GM23338 (cell line): ENCODE results near the gene CEPT1. TPM values are rescaled to one million over a fixed set of nuclear protein-coding genes. Genes with fewer than 3 reads are reported as not detected.

Experiments
- ATAC-seq: fragments of 200-7000 bp; cut with Tn5 transposase; 3 replicates; pipeline ENCODE4 v1.9.1; 2020
- DNase-seq: peaks from one replicate; pipeline ENCODE4 v3.0.0-alpha.2; 2015; ENCODE audit warnings: low spot score
- H2AFZ ChIP-seq: fragments of 200-600 bp; sonication (generic); 2 replicates; pipeline ENCODE4 v1.8.0; 2016; ENCODE audit warnings: antibody characterized with exemption, mild to moderate bottlenecking, moderate library complexity
- H3F3A ChIP-seq: fragments of 200-600 bp; sonication (generic); replicated peaks from 2 replicates; pipeline ENCODE4 v1.8.0; 2017; ENCODE audit warnings: antibody characterized with exemption, mixed run types, low read depth
- H3K27ac ChIP-seq: fragments of 200-600 bp; sonication (generic); 2 replicates; pipeline ENCODE4 v1.6.1; 2016; ENCODE audit warnings: low read depth
- H3K27me3 ChIP-seq: fragments of 200-600 bp; sonication (generic); 2 replicates; pipeline ENCODE4 v1.8.0; 2016; ENCODE audit warnings: mild to moderate bottlenecking, mixed run types, moderate library complexity; ENCODE audit not compliant: insufficient read depth
- H3K36me3 ChIP-seq: fragments of 200-600 bp; sonication (generic); 2 replicates; pipeline ENCODE4 v1.8.0; 2016; ENCODE audit warnings: mild to moderate bottlenecking; ENCODE audit not compliant: insufficient read depth
- H3K4me1 ChIP-seq: fragments of 200-600 bp; sonication (generic); 2 replicates; pipeline ENCODE4 v1.8.0; 2016; ENCODE audit warnings: mild to moderate bottlenecking, moderate library complexity; ENCODE audit not compliant: insufficient read depth
- H3K4me2 ChIP-seq: fragments of 200-600 bp; sonication (generic); 2 replicates; pipeline ENCODE4 v1.7.1; 2017; ENCODE audit warnings: mixed run types
- H3K4me3 ChIP-seq: fragments of 200-600 bp; sonication (generic); 2 replicates; pipeline ENCODE4 v1.6.1; 2016; ENCODE audit warnings: mixed run types
- H3K79me2 ChIP-seq: fragments of 200-600 bp; sonication (generic); replicated peaks from 2 replicates; pipeline ENCODE4 v1.8.0; 2017; ENCODE audit warnings: mild to moderate bottlenecking; ENCODE audit not compliant: insufficient read depth
- H3K9me2 ChIP-seq: fragments of 200-600 bp; sonication (generic); 2 replicates; pipeline ENCODE4 v1.8.0; 2017; ENCODE audit not compliant: insufficient read depth
- H4K20me1 ChIP-seq: fragments of 200-600 bp; sonication (generic); replicated peaks from 2 replicates; pipeline ENCODE4 v1.8.0; 2017; ENCODE audit warnings: mild to moderate bottlenecking; ENCODE audit not compliant: insufficient read depth
- H3K27ac Mint-ChIP-seq: 2 replicates; pipeline ENCODE4 v1.8.0; 2020; ENCODE audit warnings: inconsistent platforms, mild to moderate bottlenecking, moderate library complexity, mixed read lengths
- H3K27me3 Mint-ChIP-seq: 3 replicates; pipeline ENCODE4 v1.8.0; 2022; ENCODE audit warnings: low read depth, mild to moderate bottlenecking, moderate library complexity, mixed read lengths, inconsistent platforms; ENCODE audit not compliant: insufficient read depth, poor library complexity
- H3K36me3 Mint-ChIP-seq: 3 replicates; pipeline ENCODE4 v1.8.0; 2021; ENCODE audit warnings: low read depth, mild to moderate bottlenecking, inconsistent platforms, moderate library complexity, mixed read lengths
- H3K4me1 Mint-ChIP-seq: 3 replicates; pipeline ENCODE4 v1.8.0; 2020; ENCODE audit warnings: mild to moderate bottlenecking, inconsistent platforms, mixed read lengths
- H3K4me3 Mint-ChIP-seq: 3 replicates; pipeline ENCODE4 v1.8.0; 2021; ENCODE audit warnings: moderate library complexity, mild to moderate bottlenecking, inconsistent platforms, mixed read lengths
- H3K9me3 Mint-ChIP-seq: 3 replicates; pipeline ENCODE4 v1.8.0; 2020; ENCODE audit warnings: moderate library complexity, mild to moderate bottlenecking, inconsistent platforms, mixed read lengths
- CREB1 ChIP-seq: fragments of 250-450 bp; sonication (Bioruptor Pico); IDR thresholded peaks from 2 replicates; pipeline ENCODE4 v1.5.0; 2020; ENCODE audit warnings: low read depth, mild to moderate bottlenecking, moderate library complexity
- EZH2 ChIP-seq: fragments of 200-600 bp; sonication (generic); IDR thresholded peaks from one replicate; pipeline ENCODE4 v1.8.0; 2017; ENCODE audit warnings: antibody characterized with exemption, mild to moderate bottlenecking, low read depth; ENCODE audit not compliant: unreplicated experiment
- EZH2phosphoT487 ChIP-seq: fragments of 200-600 bp; sonication (generic); IDR thresholded peaks from one replicate; pipeline ENCODE4 v1.8.1; 2018; ENCODE audit warnings: antibody characterized with exemption; ENCODE audit not compliant: unreplicated experiment
- JUNB ChIP-seq: IDR thresholded peaks from one replicate; pipeline ENCODE4 v1.6.1; 2016; ENCODE audit warnings: antibody characterized with exemption; ENCODE audit not compliant: unreplicated experiment
- NANOG ChIP-seq: IDR thresholded peaks from 2 replicates; pipeline ENCODE4 v1.6.1; 2016; ENCODE audit warnings: antibody characterized with exemption, borderline replicate concordance
- POLR2AphosphoS5 ChIP-seq: IDR thresholded peaks from 2 replicates; pipeline ENCODE4 v1.6.1; 2016; ENCODE audit warnings: antibody characterized with exemption, low read depth
- REST ChIP-seq: IDR thresholded peaks from one replicate; pipeline ENCODE4 v1.6.1; 2018; ENCODE audit warnings: antibody characterized with exemption; ENCODE audit not compliant: unreplicated experiment
- STAT1 ChIP-seq: IDR thresholded peaks from one replicate; pipeline ENCODE4 v1.6.1; 2016; ENCODE audit warnings: antibody characterized with exemption; ENCODE audit not compliant: unreplicated experiment
- ZNF114 ChIP-seq: fragments of 250-450 bp; sonication (Bioruptor Pico); IDR thresholded peaks from 2 replicates; pipeline ENCODE4 v1.5.0; 2020; ENCODE audit warnings: mild to moderate bottlenecking, moderate library complexity
- ZNF331 ChIP-seq: fragments of 250-450 bp; sonication (Bioruptor Pico); IDR thresholded peaks from 2 replicates; pipeline ENCODE4 v1.5.0; 2020; ENCODE audit warnings: low read depth, mild to moderate bottlenecking, moderate library complexity
- polyA plus RNA-seq: library from polyadenylated mRNA; unstranded; fragments of >200 nt; fragmentation: Nextera tagmentation; extraction: Ambion mirVana; gene quantifications from 2 replicates; pipeline ENCODE4 v1.2.1, GENCODE V29; 2016
- total RNA-seq: library from RNA; depleted of rRNA; stranded (reverse); fragments of >200 nt; shearing (Covaris generic); gene quantifications from 2 replicates; pipeline ENCODE4 v1.2.3, GENCODE V29; 2014
- TF ChIP-seq, protein P1 (sequence below): fragments of 250-450 bp; sonication (Bioruptor Pico); IDR thresholded peaks from 2 replicates; pipeline ENCODE4 v1.5.0; 2020; ENCODE audit warnings: mild to moderate bottlenecking, moderate library complexity
- TF ChIP-seq, protein P2 (sequence below), 2 experiments: fragments of 200-600 bp in 1 of 2; sonication (generic) in 1 of 2; conservative IDR thresholded peaks; 2 replicates each; pipeline versions ENCODE4 v1.5.1 to v1.6.1; 2016 to 2017; ENCODE audit warnings: antibody characterized with exemption in 2 of 2, low read depth in 2 of 2, mild to moderate bottlenecking in 2 of 2, moderate library complexity in 1 of 2
- TF ChIP-seq, protein P3 (sequence below): IDR thresholded peaks from 2 replicates; pipeline ENCODE4 v1.6.1; 2016; ENCODE audit warnings: antibody characterized with exemption

The CEPT1 gene
- total and polyA plus RNA-seq, 2 experiments from 2014 or later = 17.3 to 39.5 TPM

GRCh38 chr1:111199881-111200801 is 60.1 kb downstream of the CEPT1 start, which contains the start of gene DENND2D:
TSS of gene DENND2D (minus strand) at chr1:111200646. CDS start at chr1:111200459, 187 bp downstream.
- peaks cover 2% of the 10 kb centered on the region; the same call in 1 of the 3 replicates for H3K36me3 Mint-ChIP-seq
- Histone ChIP-seq H3F3A (no peaks in the 10 kb centered on the region), H3K27ac (no peak within 1 kb of the TSS), H3K79me2 (no peaks in the 10 kb centered on the region), H2AFZ (no peak within 1 kb of the TSS), H3K4me2 (no peak within 1 kb of the TSS), H3K36me3 (no peaks in the 10 kb centered on the region), H3K4me1 (peaks cover 8% of the 10 kb centered on the region; the same call in 1 of the 2 replicates), H3K9me2 (no peaks in the 10 kb centered on the region), H4K20me1 (no peaks in the 10 kb centered on the region), H3K27me3 (peaks cover 26% of the 10 kb centered on the region), H3K4me3 (no peak within 1 kb of the TSS)
- peaks cover 11% of the 10 kb centered on the region for H3K4me1 Mint-ChIP-seq
- ATAC-seq (no peak), DNase-seq (no peak)
- no peaks in the 10 kb centered on the region; the same call in 1 of the 3 replicates for H3K9me3 Mint-ChIP-seq
- no peak for TF ChIP-seq STAT1
- TF ChIP-seq, protein P1, sequence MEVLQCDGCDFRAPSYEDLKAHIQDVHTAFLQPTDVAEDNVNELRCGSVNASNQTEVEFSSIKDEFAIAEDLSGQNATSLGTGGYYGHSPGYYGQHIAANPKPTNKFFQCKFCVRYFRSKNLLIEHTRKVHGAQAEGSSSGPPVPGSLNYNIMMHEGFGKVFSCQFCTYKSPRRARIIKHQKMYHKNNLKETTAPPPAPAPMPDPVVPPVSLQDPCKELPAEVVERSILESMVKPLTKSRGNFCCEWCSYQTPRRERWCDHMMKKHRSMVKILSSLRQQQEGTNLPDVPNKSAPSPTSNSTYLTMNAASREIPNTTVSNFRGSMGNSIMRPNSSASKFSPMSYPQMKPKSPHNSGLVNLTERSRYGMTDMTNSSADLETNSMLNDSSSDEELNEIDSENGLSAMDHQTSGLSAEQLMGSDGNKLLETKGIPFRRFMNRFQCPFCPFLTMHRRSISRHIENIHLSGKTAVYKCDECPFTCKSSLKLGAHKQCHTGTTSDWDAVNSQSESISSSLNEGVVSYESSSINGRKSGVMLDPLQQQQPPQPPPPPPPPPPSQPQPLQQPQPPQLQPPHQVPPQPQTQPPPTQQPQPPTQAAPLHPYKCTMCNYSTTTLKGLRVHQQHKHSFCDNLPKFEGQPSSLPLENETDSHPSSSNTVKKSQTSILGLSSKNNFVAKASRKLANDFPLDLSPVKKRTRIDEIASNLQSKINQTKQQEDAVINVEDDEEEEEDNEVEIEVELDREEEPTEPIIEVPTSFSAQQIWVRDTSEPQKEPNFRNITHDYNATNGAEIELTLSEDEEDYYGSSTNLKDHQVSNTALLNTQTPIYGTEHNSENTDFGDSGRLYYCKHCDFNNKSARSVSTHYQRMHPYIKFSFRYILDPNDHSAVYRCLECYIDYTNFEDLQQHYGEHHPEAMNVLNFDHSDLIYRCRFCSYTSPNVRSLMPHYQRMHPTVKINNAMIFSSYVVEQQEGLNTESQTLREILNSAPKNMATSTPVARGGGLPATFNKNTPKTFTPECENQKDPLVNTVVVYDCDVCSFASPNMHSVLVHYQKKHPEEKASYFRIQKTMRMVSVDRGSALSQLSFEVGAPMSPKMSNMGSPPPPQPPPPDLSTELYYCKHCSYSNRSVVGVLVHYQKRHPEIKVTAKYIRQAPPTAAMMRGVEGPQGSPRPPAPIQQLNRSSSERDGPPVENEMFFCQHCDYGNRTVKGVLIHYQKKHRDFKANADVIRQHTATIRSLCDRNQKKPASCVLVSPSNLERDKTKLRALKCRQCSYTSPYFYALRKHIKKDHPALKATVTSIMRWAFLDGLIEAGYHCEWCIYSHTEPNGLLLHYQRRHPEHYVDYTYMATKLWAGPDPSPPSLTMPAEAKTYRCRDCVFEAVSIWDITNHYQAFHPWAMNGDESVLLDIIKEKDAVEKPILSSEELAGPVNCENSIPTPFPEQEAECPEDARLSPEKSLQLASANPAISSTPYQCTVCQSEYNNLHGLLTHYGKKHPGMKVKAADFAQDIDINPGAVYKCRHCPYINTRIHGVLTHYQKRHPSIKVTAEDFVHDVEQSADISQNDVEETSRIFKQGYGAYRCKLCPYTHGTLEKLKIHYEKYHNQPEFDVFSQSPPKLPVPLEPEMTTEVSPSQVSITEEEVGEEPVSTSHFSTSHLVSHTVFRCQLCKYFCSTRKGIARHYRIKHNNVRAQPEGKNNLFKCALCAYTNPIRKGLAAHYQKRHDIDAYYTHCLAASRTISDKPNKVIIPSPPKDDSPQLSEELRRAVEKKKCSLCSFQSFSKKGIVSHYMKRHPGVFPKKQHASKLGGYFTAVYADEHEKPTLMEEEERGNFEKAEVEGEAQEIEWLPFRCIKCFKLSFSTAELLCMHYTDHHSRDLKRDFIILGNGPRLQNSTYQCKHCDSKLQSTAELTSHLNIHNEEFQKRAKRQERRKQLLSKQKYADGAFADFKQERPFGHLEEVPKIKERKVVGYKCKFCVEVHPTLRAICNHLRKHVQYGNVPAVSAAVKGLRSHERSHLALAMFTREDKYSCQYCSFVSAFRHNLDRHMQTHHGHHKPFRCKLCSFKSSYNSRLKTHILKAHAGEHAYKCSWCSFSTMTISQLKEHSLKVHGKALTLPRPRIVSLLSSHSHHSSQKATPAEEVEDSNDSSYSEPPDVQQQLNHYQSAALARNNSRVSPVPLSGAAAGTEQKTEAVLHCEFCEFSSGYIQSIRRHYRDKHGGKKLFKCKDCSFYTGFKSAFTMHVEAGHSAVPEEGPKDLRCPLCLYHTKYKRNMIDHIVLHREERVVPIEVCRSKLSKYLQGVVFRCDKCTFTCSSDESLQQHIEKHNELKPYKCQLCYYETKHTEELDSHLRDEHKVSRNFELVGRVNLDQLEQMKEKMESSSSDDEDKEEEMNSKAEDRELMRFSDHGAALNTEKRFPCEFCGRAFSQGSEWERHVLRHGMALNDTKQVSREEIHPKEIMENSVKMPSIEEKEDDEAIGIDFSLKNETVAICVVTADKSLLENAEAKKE (CRISPR knock-in tag) = no peak
- no peak for TF ChIP-seq JUNB
- no peak for TF ChIP-seq CREB1 (CRISPR knock-in tag)
- TF ChIP-seq NANOG = no peak
- TF ChIP-seq EZH2phosphoT487 = no peak
- no peak for TF ChIP-seq REST
- no peak for TF ChIP-seq ZNF331 (CRISPR knock-in tag)
- TF ChIP-seq EZH2 = no peak
- no peak for TF ChIP-seq POLR2AphosphoS5
- TF ChIP-seq, protein P2, sequence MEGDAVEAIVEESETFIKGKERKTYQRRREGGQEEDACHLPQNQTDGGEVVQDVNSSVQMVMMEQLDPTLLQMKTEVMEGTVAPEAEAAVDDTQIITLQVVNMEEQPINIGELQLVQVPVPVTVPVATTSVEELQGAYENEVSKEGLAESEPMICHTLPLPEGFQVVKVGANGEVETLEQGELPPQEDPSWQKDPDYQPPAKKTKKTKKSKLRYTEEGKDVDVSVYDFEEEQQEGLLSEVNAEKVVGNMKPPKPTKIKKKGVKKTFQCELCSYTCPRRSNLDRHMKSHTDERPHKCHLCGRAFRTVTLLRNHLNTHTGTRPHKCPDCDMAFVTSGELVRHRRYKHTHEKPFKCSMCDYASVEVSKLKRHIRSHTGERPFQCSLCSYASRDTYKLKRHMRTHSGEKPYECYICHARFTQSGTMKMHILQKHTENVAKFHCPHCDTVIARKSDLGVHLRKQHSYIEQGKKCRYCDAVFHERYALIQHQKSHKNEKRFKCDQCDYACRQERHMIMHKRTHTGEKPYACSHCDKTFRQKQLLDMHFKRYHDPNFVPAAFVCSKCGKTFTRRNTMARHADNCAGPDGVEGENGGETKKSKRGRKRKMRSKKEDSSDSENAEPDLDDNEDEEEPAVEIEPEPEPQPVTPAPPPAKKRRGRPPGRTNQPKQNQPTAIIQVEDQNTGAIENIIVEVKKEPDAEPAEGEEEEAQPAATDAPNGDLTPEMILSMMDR (conservative IDR thresholded peaks at IDR 0.05; ENCODE audit: low read depth in 2 of 2) = no peak
- TF ChIP-seq ZNF114 (CRISPR knock-in tag) = no peak
- TF ChIP-seq, protein P3, sequence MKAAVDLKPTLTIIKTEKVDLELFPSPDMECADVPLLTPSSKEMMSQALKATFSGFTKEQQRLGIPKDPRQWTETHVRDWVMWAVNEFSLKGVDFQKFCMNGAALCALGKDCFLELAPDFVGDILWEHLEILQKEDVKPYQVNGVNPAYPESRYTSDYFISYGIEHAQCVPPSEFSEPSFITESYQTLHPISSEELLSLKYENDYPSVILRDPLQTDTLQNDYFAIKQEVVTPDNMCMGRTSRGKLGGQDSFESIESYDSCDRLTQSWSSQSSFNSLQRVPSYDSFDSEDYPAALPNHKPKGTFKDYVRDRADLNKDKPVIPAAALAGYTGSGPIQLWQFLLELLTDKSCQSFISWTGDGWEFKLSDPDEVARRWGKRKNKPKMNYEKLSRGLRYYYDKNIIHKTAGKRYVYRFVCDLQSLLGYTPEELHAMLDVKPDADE = no peak
- H3K4me3 Mint-ChIP-seq = no peak within 1 kb of the TSS
- H3K27ac Mint-ChIP-seq = no peak within 1 kb of the TSS
- peaks cover 23% of the 10 kb centered on the region for H3K27me3 Mint-ChIP-seq
